IPS-11a (cell line): Measurements from ENCODE around the gene TLNRD1.

ENCODE experiments used
- H3K4me3 ChIP-seq: one replicate; pipeline ENCODE4 v1.5.1; 2013; ENCODE audit warnings: low read depth, low read length, control low read depth

Gene TLNRD1

DNA sequence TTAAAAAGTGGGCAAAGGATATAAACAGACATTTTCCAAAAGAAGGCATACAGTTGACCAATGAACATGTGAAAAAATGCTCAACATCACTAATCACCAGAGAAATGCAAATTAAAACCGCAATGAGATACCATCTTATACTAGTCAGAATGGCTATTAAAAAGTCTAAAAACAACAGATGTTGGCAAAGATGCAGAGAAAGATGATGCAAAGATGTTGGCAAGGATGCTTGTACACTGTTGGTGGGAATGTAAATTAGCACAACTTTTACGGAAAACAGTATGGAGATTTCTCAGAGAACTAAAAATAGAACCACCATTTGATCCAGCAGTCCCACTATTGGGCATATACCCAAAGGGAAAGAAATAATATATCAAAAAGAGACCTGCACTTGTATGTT, 53.5 kb downstream of the TLNRD1 start:
- no peak overlapping the region for H3K4me3 ChIP-seq
